Muscle of arm (tissue), 12 donors: ENCODE results near the gene NUDT16L1. TPM values are rescaled to one million over a fixed set of nuclear protein-coding genes. Genes with fewer than 3 reads are reported as not detected.

ENCODE experiments used
- DNase-seq: peaks from one replicate; pipeline ENCODE4 v3.0.0-alpha.2; 2013
- polyA plus RNA-seq, 12 donors: library from polyadenylated mRNA; unstranded; fragments of 120-200 nt; gene quantifications; one replicate each; pipeline ENCODE4 v1.2.1, GENCODE V29; 2013; ENCODE audit not compliant: insufficient read length in 12 of 12

Gene NUDT16L1
- polyA plus RNA-seq, 12 donors = 13.6 to 55.0 (median 21.2) TPM; not detected in 1

GRCh38 chr16:4660454-4661007 lies 32.8 kb upstream of the NUDT16L1 start:
- no peak for DNase-seq

- no peak for DNase-seq
Measured at GRCh38 chr16:4661661-4662060, 31.7 kb upstream of the NUDT16L1 start.

GRCh38 chr16:4663465-4663776 lies 29.9 kb upstream of the NUDT16L1 start:
- no peak for DNase-seq

- DNase-seq = peak; percentile 43
Measured at GRCh38 chr16:4663777-4664465, 29.4 kb upstream of the NUDT16L1 start.

GRCh38 chr16:4664538-4665418 lies 28.6 kb upstream of the NUDT16L1 start:
- no peak for DNase-seq

- no peak for DNase-seq
Measured at GRCh38 chr16:4666537-4667202, 26.7 kb upstream of the NUDT16L1 start.

GRCh38 chr16:4667203-4667963 lies 26.0 kb upstream of the NUDT16L1 start:
- DNase-seq = no peak

- no peak for DNase-seq
Measured at GRCh38 chr16:4668313-4668960, 24.9 kb upstream of the NUDT16L1 start.

- DNase-seq = no peak
Measured at GRCh38 chr16:4673387-4674046, 19.8 kb upstream of the NUDT16L1 start.

GRCh38 chr16:4674926-4675530 lies 18.3 kb upstream of the NUDT16L1 start:
- DNase-seq = no peak

GRCh38 chr16:4675864-4676786 lies 17.2 kb upstream of the NUDT16L1 start:
- no peak for DNase-seq

GRCh38 chr16:4676831-4677230 lies 16.5 kb upstream of the NUDT16L1 start:
- DNase-seq = no peak

- DNase-seq = no peak
Measured at GRCh38 chr16:4677390-4677789, 16.0 kb upstream of the NUDT16L1 start.

GRCh38 chr16:4677994-4678393 lies 15.4 kb upstream of the NUDT16L1 start:
- DNase-seq = no peak

GRCh38 chr16:4678596-4678995 lies 14.8 kb upstream of the NUDT16L1 start:
- no peak for DNase-seq

GRCh38 chr16:4679156-4679849 lies 14.1 kb upstream of the NUDT16L1 start:
- DNase-seq = no peak

- peak; percentile 71 for DNase-seq
Measured at GRCh38 chr16:4679850-4680636, 13.3 kb upstream of the NUDT16L1 start.
